ENCODE measurements around the gene SPART. TPM values are rescaled to one million over a fixed set of nuclear protein-coding genes. Genes with fewer than 3 reads are reported as not detected.

The SPART gene
- total and polyA plus RNA-seq, 9 of the 15 experiments (the other 6 are each of a cell fraction or from before 2014, with no cell fraction given), result 18.7 to 79.0 (median 41.0) TPM

GRCh38 chr13:36366031-36366430, 19.8 kb upstream of the SPART start:
- H3K4me2 ChIP-seq (ENCODE audit: insufficient read depth, low read length), result no peak overlapping the region
- ATAC-seq (no peak), FAIRE-seq (no peak), DNase-seq (ENCODE audit: extremely low read depth in 1 of 4, low spot score in 3 of 4) (no peak)
- intact Hi-C loops (cut with micrococcal nuclease) (no loop called here), in situ Hi-C loops (cut with MboI) (no loop called here)
- no peak overlapping the region for H3K27ac ChIP-seq (ENCODE audit: extremely low read depth, low read depth, low read length)
- ChIA-PET POLR2A (no interaction called here), CTCF (ENCODE audit: low intra/inter-chr PET ratio) (no interaction called here)
- no peak overlapping the region for H3K9ac ChIP-seq (ENCODE audit: insufficient read depth in 1 of 2, low read depth in 2 of 2, low read length in 2 of 2)
- H3K4me1 ChIP-seq (replicated peaks in 1 of 2; ENCODE audit: control insufficient read depth in 2 of 2, insufficient read depth in 2 of 2, low read length in 2 of 2), result no peaks in the 10 kb centered on the region; a peak in 1 of 5 replicates
- H2AFZ ChIP-seq (ENCODE audit: low read depth, low read length), result no peak overlapping the region
- no TSS peak for BruUV-seq (replicated peaks)
- H3K9me1 ChIP-seq (ENCODE audit: control insufficient read depth, insufficient read depth, low read length), result no peaks in the 10 kb centered on the region
- no peak overlapping the region for H3K4me3 ChIP-seq
- TF ChIP-seq CBX2 (IDR thresholded peaks at IDR 0.05; ENCODE audit: insufficient read depth, low read length, poor library complexity, severe bottlenecking), result no peak
- TF ChIP-seq, protein P1, sequence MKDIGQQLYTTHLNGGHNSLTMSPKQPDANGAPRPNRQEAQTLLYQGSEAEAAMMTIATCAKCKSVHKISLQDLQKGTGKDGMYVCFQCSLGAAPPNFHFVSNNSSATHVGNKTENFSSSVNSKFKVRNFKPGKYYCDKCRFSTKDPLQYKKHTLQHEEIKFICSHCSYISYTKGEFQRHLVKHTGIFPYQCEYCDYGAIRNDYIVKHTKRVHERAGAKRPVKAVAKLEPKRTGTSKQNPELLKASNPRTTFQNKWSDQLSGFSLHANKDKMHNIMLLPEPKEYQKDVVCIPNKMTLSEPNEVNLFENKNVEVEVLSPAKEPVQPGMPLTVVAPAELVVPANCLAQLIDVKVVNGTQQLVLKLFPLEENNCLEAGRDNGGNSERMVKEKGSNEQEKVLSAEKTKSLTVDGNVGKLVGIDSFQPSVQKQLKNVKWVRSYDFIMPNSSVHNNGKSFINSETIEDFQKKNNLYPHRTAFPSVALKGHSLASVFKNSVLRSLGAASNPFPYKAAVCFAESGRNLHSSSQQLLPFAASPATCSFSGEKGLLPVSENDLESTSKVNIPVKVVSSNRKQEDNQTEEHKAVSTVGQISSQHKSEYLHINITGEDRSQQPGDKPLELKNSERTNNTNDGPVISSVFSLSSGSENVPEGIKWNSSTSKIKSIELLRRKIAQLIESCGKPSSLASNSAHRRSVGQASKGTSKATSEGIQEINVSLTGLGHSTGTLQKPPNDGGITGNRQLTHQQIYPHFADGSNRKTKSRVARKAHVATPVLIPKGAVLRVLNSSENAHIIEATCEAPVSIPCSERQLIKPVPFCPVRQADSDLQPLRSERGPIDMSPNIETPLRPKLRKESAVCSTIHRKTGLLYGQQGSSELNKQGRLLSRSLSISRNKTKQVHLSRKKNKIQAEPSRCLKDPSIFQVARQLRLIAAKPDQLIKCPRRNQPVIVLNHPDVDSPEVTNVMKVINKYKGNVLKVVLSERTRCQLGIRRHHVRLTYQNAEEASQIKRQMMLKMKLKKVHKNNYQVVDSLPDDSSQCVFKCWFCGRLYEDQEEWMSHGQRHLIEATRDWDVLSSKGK (CRISPR knock-in tag; IDR thresholded peaks at IDR 0.05), result no peak
- no peak for TF ChIP-seq KLF10 (CRISPR knock-in tag; IDR thresholded peaks at IDR 0.05)
- no peak for TF ChIP-seq PCBP2 (IDR thresholded peaks at IDR 0.05; ENCODE audit: low read depth, low read length, poor library complexity, severe bottlenecking)
- H3K36me3 ChIP-seq (ENCODE audit: control insufficient read depth, insufficient read depth, low read length), result no peaks in the 10 kb centered on the region
- no peaks in the 10 kb centered on the region for H3K79me2 ChIP-seq (ENCODE audit: control insufficient read depth, insufficient read depth, low read length)
- WGBS (ENCODE audit: insufficient coverage, low coverage, missing lambda C conversion rate), result 33% methylated on average over 4 of the region's 4 CpGs
- no peaks in the 10 kb centered on the region for H3K27me3 ChIP-seq (ENCODE audit: control insufficient read depth in 2 of 2, insufficient read depth in 2 of 2, low read length in 2 of 2)
- no peaks in the 10 kb centered on the region for H4K20me1 ChIP-seq (replicated peaks; ENCODE audit: control insufficient read depth, insufficient read depth, low read length)
- no peaks in the 10 kb centered on the region for H3K9me3 ChIP-seq (replicated peaks; ENCODE audit: control insufficient read depth, insufficient read depth, low read depth, low read length)

Measured in K562 (cell line).